Activated CD4-positive, CD25-positive, alpha-beta regulatory T cell treated with anti-CD3 and anti-CD28 coated beads, Interleukin-2, amount 50 U/mL, for 24 hours (primary cell): ENCODE data around the gene UNCX.
"Not testable (repeated sequence)": the region's sequence is repeated elsewhere in the genome, so short reads cannot be mapped to it uniquely, and the experiment has no call there.

Source experiments
- ATAC-seq, 2 donors: fragments of 150-1000 bp; cut with Tn5 transposase; one replicate each; pipeline ENCODE4 v1.10.0; 2021; ENCODE audit warnings: mild to moderate bottlenecking in 1 of 2, moderate library complexity in 1 of 2

The UNCX gene

GRCh38 chr7:1279041-1279440 is 46.4 kb downstream of the UNCX start:
- ATAC-seq = no peak

DNA sequence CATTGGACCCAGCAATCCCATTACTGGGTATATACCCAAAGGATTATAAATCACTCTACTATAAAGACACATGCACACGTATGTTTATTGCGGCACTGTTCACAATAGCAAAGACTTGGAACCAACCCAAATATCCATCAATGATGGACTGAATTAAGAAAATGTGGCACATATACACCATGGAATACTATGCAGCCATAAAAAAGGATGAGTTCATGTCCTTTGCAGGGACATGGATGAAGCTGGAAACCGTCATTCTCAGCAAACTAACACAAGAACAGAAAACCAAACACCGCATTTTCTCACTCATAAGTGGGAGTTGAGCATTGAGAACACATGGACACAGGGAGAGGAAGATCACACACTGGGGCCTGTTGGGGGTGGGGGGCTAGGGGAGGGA is 47.2 kb downstream of the UNCX start:
- not testable (repeated sequence) for ATAC-seq

DNA sequence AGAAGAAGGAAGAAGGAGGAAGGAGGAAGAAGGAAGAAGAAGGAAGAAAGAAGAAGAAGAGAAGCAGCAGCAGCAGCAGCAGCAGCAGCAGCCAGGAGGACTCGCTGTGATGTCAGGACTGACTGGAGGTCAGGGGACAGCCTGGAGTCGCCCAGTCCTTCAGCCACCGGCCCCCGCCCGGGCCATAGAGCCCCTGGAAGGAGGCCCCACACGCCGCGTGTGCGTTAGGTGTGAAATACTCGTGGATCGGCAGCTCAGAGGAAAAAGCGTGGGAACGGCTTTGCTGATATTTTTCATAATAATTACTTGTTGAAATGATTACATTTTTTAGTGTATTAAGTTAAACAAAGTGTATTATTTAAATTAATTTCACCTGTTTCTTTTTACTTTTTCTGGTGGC is 48.4 kb downstream of the UNCX start:
- no peak for ATAC-seq

GRCh38 chr7:1282679-1283078 is 50.0 kb downstream of the UNCX start:
- no peak for ATAC-seq

- no peak for ATAC-seq
These were observed 50.7 kb downstream of the UNCX start for GRCh38 chr7:1283337-1283736.

- ATAC-seq = no peak
These were observed 51.5 kb downstream of the UNCX start for GRCh38 chr7:1283941-1284742.

- ATAC-seq = no peak
These were observed 52.2 kb downstream of the UNCX start for GRCh38 chr7:1284743-1285458.

DNA sequence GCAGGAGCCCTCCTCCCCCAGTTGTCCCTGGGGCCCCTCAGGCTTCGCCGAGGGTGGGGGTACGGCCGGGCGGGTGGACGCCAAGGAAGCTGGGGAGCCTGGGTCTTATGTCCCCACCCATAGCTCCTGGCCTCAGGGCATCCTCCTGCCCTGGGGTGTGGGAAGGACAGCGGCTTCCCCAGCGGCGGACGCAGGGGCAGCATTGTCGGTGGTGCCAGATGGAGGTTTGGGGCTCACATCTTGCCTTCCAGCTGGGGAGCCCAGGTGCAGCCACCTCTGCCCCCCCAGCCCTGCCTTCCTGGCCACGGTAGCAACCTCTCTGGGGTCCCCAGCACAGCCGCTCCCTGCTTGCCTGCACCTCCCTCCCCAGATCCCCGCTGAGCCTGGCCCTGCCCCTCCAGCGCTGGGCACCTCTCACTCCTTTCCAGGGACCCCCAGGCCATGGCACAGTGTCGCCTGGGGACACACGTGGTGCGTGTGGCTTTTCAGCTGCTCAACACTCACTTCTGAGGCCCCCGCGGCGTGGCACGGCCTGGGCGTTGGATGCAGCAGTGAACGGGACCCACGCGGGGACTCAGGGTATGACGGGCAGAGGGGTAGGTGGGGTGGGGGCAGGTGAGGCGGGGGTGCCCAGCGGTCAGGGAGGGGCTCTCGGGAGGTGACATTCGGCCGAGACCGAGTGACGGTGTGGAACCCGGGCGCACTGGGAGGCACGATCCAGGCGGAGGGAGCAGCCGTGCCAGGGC is 53.1 kb downstream of the UNCX start:
- no peak for ATAC-seq
